Upper lobe of left lung (tissue), 4 donors: ENCODE measurements around the gene APBB2.

ENCODE experiments used
- CTCF ChIP-seq, 6 experiments: fragments of 450-650 bp in 4 of 6; fragments of 200-600 bp in 2 of 6; sonication (generic) in 2 of 6; IDR thresholded peaks; one replicate each; pipeline ENCODE4 v1.5.1; 2016 to 2019; ENCODE audit warnings: antibody characterized with exemption in 6 of 6
- EP300 ChIP-seq, 4 donors: sonication (generic); formaldehyde crosslinking; IDR thresholded peaks; one replicate each; pipeline ENCODE4 v1.5.1; 2017; ENCODE audit warnings: antibody characterized with exemption in 4 of 4, control low read depth in 2 of 4
- POLR2A ChIP-seq, 4 donors: fragments of 450-650 bp; IDR thresholded peaks; one replicate each; pipeline ENCODE4 v1.5.1; 2016 to 2017; ENCODE audit warnings: antibody characterized with exemption in 4 of 4, mild to moderate bottlenecking in 2 of 4
- POLR2AphosphoS5 ChIP-seq, 2 donors: sonication (generic); formaldehyde crosslinking; IDR thresholded peaks; one replicate each; pipeline ENCODE4 v1.5.1; 2017; ENCODE audit warnings: antibody characterized with exemption in 2 of 2

- TF ChIP-seq POLR2A (IDR thresholded peaks at IDR 0.05) (no peak), CTCF (IDR thresholded peaks at IDR 0.05) (no peak), POLR2AphosphoS5 (IDR thresholded peaks at IDR 0.05) (no peak), EP300 (IDR thresholded peaks at IDR 0.05) (no peak)
Observed at GRCh38 chr4:41232406-41232805, 18.1 kb upstream of the APBB2 start.
